ENCODE data around the gene NFS1.
A peak's percentile ranks its signal among the peaks of the same experiment; 100 is the strongest.

NFS1 gene

GRCh38 chr20:35635652-35636051 lies 63.5 kb downstream of the NFS1 start:
- DNase-seq: no peak

GRCh38 chr20:35632539-35633115 lies 66.5 kb downstream of the NFS1 start:
- no peak for DNase-seq

GRCh38 chr20:35630636-35631035 lies 68.5 kb downstream of the NFS1 start:
- DNase-seq: no peak

- no peak for DNase-seq
These were observed 69.6 kb downstream of the NFS1 start for GRCh38 chr20:35629427-35630145.

- no peak for DNase-seq
These were observed 72.0 kb downstream of the NFS1 start for GRCh38 chr20:35627121-35627520.

GRCh38 chr20:35626386-35627001 lies 72.7 kb downstream of the NFS1 start:
- DNase-seq: no peak

GRCh38 chr20:35625584-35626385 lies 73.4 kb downstream of the NFS1 start:
- DNase-seq: no peak

GRCh38 chr20:35621560-35621946 lies 77.6 kb downstream of the NFS1 start:
- DNase-seq: no peak

GRCh38 chr20:35620818-35621559 lies 78.2 kb downstream of the NFS1 start:
- DNase-seq: no peak

- DNase-seq: peak; percentile 87
These were observed 79.7 kb downstream of the NFS1 start for GRCh38 chr20:35619196-35620095.

- peak; percentile 26 for DNase-seq
These were observed 80.7 kb downstream of the NFS1 start for GRCh38 chr20:35618263-35619131.

Data from activated naive CD4-positive, alpha-beta T cell treated with Interleukin-2 at 50 U/mL for 16 hours (primary cell).